ENCODE results near the gene UQCC5. TPM values are rescaled to one million over a fixed set of nuclear protein-coding genes. Genes with fewer than 3 reads are reported as not detected.

The UQCC5 gene
- total RNA-seq, 3 donors from 2014 or later: 16.1 to 18.1 (median 17.1) TPM

- no peak for ATAC-seq
- no peaks in the 10 kb centered on the region for H3K9me3 ChIP-seq
- DNase-seq: no peak
- intact Hi-C loops (cut with DNase I, micrococcal nuclease): no loop called here
- H3K4me1 ChIP-seq (ENCODE audit: low read depth): no peaks in the 10 kb centered on the region
- H3K4me3 ChIP-seq: no peak overlapping the region
- TF ChIP-seq CTCF (IDR thresholded peaks at IDR 0.05): no peak
- H3K36me3 ChIP-seq (ENCODE audit: low read depth): no peaks in the 10 kb centered on the region
Observed at GRCh38 chr3:52551118-52551517, 14.7 kb downstream of the UQCC5 start.

DNA sequence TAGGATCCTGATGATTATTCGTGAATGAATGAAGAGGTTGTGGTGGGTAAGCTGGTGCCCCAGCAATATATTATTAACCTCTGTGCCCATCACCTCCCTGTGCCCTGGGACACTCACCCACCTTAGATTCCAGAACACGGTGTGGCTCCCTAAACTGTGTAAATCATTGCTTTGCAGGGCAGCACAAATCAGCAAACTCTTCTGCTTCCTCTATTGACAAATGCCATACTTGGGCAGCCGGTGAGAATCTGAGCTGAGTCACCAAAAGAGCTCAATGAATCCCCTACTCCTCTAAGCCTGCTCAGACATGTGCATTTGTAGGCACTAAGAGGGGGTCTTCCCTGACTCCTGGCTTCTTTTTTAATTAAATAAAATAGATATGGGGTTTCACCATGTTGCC is 15.7 kb downstream of the UQCC5 start:
- TF ChIP-seq CTCF (IDR thresholded peaks at IDR 0.05): no peak
- ATAC-seq (no peak), DNase-seq (no peak)
- Histone ChIP-seq H3K4me1 (ENCODE audit: low read depth) (no peaks in the 10 kb centered on the region), H3K36me3 (ENCODE audit: low read depth) (no peaks in the 10 kb centered on the region), H3K4me3 (no peak overlapping the region), H3K9me3 (no peaks in the 10 kb centered on the region)
- intact Hi-C loops (cut with DNase I, micrococcal nuclease): no loop called here

DNA sequence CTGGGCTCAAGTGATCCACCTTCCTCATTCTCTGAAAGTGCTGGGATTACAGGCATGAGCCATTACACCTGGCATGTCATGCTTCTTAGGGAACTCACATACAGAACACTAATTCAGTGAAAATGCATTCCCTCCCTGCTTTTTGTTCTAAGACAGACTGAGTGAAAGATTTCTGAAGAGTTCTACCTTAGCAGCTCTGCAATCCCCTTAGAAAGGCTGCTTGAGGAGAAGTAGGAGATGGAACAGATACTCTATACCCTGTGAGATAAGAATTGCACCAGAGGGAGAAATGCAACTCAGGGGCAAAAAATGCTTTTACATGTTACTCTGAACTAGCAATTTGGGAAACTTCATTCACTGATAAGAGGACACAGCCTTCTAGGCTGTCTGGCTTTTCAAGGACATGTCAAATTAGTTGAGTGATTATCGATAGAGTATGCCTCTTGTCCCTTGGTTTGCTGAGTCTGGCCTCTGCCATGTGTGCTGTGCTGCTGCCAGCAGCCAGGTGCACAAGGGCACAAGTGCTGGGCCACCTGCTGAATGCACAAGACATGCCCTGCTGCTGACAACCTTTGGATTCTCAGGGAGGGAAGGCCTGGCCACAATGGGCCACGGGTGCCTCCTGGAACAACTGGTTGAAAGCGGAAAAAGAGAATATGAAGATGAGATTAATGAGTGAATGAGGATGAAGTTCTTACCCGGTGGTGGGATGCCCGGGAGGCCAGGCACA is 17.8 kb downstream of the UQCC5 start:
- no peak for TF ChIP-seq CTCF (IDR thresholded peaks at IDR 0.05)
- DNase-seq (no peak), ATAC-seq (no peak)
- intact Hi-C loops (cut with DNase I, micrococcal nuclease): no loop called here
- Histone ChIP-seq H3K9me3 (no peaks in the 10 kb centered on the region), H3K36me3 (ENCODE audit: low read depth) (no peaks in the 10 kb centered on the region), H3K4me3 (no peak overlapping the region), H3K4me1 (ENCODE audit: low read depth) (no peaks in the 10 kb centered on the region)

DNA sequence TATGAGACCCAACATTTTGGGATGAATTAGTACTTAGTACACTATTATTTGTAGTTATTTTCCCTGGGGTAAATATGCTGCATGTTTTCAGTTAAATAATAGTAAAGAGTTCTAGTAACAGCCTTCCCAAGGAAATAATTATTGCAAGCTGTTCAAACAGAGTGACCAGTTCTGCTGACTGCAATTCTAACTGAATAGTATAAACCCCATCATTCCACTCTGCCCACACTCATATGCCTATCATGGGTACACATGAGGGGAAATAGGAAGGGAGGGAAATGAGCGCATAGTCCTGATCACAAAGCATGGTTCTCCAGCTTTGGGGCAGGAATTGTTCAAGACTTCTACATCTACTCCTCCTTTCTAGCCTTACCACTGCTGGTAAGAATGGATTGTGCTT is 18.7 kb downstream of the UQCC5 start:
- intact Hi-C loops (cut with DNase I, micrococcal nuclease): no loop called here
- no peaks in the 10 kb centered on the region for H3K4me1 ChIP-seq (ENCODE audit: low read depth)
- DNase-seq (no peak), ATAC-seq (no peak)
- TF ChIP-seq CTCF (IDR thresholded peaks at IDR 0.05): no peak
- no peaks in the 10 kb centered on the region for H3K9me3 ChIP-seq
- no peak overlapping the region for H3K4me3 ChIP-seq
- H3K36me3 ChIP-seq (ENCODE audit: low read depth): no peaks in the 10 kb centered on the region

GRCh38 chr3:52557011-52557960 is 20.9 kb downstream of the UQCC5 start:
- TF ChIP-seq CTCF (IDR thresholded peaks at IDR 0.05): no peak
- no peak for DNase-seq
- intact Hi-C loops (cut with DNase I, micrococcal nuclease): no loop called here
- Histone ChIP-seq H3K9me3 (no peaks in the 10 kb centered on the region), H3K4me3 (no peak overlapping the region), H3K36me3 (ENCODE audit: low read depth) (no peaks in the 10 kb centered on the region), H3K4me1 (ENCODE audit: low read depth) (no peaks in the 10 kb centered on the region)
- ATAC-seq: no peak

All from mucosa of descending colon (tissue), 3 donors.